ELR (cell line): Measurements from ENCODE around the gene COL23A1.

Experiments used
- DNase-seq: peaks from one replicate; pipeline ENCODE4 v3.0.0-alpha.2; 2015; ENCODE audit warnings: low read depth

Gene COL23A1

GRCh38 chr5:178357678-178358077, 232.5 kb downstream of the COL23A1 start:
- no peak for DNase-seq

DNA sequence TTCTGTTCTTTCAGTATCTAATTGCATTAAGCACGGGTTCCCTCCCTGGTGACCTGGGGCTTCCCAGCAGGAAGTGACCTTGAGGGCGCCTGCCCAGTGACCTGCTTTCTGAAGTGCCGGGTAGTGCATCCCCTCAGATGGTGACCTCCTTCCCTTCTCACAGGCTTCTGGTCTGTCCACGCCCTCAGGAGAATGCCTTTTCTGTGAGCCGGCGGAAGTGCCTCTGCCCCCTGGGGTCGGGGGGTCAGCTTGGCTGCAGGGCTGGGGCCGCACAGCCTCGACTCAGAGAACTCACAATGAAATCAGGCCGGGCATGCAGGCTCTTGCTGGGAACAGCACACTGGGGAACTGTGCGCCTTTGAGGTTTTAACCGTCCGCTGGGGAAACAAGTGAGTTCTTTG, 233.1 kb downstream of the COL23A1 start:
- DNase-seq, result no peak

- DNase-seq, result no peak
These were observed 233.7 kb downstream of the COL23A1 start for GRCh38 chr5:178356431-178356872.

GRCh38 chr5:178355671-178356070, 234.5 kb downstream of the COL23A1 start:
- DNase-seq, result no peak

DNA sequence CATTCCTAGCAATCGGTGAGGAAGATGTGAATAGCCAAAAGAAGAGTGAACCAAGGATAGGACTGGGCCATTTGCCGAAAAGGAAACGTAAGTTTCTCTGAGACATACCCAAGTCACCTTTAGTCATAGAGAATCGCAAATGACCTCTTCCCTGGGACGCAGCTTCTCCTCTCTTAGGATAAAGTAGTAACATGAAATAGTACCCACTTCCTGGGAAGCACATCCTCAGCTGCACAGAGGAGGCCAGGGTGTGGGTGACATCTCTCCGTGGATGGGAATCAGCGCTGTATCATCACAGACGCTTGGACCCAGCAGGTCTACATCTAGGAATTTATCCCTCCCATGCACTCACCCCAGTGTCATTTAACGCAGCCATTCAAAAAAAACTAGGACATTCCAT, 236.7 kb downstream of the COL23A1 start:
- no peak for DNase-seq

- no peak for DNase-seq
These were observed 238.2 kb downstream of the COL23A1 start for GRCh38 chr5:178352035-178352349.

DNA sequence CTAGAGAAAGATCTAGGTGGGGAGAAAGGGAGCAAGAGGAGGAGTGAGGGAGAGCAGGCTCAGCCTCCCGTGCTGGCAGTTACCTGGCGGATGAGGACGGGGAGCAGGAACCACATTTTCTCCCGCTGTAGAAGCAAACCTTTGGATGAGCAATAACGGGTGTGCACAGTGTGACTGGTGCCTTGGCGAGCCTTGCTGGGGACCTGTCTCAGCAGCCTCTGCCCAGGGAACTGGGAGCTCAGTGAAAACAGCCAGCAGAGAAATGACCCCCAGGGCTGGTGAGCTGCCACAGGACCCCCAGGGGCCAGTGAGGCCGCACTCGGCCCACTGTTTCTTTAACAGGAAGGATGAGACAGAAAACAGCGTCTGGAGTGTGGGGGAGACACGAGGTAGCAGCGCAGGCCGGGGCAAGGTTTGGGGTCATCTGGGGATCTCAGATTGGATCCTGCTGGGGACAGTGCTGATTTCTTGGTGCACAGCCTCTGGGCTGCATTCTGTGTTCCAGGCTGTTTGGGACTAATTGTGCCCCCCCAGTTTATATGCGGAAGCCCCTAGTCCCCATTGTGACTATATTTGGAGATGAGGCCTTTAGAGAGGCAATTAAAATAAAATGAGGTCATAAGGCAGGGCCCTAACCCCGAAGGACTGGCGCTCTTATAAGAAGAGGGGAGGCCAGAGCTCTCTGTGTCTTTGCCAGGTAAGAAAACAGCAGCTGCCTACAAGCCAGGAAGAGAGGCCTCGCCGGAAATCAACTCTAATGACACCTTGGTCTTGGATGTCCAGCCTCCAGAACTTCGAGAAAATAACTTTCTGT, 238.8 kb downstream of the COL23A1 start:
- DNase-seq, result no peak

DNA sequence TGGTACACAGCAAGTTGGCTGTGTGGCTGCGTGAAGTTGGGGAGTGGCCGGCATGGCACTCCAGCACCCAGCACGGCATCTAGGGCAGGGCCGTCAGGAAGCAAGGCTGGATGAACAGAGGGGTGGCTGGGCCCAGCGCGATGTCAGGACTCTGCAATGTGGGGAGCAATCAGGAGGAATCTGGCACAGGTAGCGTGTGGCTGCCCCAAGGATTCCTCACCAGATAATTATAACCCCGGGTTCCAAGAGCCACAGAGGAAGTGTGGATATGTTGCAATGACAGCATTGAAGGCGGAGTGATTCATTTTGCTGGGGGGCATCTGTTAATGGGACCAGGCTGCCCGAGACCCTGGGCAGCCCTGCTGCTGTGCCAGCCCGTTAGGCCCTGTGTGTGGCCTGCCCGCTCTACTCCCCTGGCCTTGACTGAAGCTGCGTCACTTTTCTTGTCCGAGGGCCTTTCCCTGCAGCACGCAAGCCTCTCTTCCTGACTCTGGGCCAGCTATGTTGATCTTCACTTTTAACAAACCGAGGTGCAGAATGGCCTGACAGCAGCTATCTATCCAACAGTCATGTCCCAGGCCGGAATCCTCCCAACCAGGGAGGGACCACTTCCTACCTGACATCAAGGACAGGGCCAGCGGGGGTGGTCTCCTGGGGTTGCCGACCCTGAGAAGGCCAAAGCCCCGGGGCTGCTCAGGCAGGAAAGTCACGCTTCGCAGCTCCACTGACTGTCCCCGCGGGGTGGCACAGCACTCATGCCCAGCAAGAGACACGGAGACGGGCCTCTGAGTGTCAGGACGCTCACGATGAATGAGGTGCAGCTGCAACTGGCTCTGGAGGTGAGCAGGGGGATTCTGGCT, 239.6 kb downstream of the COL23A1 start:
- no peak for DNase-seq

DNA sequence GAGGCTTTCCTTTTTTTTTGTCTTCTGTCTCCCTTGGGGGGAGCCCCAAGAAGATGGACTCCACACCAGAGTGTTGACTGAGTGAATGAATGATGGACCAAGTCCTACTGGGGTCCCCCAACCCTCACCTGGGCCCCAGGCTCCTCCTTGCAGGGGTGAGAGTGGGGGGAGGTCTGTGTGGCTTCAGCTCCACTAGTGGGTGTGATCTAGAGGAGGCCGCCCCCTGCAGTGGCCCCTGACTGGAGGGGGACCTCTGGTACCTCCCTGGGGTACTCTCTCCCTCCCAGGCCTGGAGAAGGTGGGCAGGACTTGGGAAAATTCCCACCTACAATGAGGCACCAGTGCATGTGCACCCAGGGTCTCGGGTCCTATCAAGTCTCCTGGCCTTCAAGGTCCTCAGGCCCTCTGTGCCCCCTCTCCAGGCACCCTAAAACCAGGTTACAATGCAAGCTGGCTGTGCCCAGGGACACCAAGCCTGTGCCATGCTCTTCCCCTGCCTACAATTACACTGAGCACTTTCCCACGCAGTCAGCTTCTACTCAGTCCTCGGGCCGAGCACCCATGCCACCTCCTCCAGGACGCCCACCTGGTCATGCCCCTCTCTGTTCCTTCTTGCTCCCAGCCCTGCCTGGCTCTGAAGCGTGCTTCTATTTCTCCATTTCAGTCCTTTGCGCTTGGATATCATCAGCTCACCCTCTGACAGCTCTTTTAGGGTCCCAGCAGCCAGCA, 240.4 kb downstream of the COL23A1 start:
- no peak for DNase-seq

GRCh38 chr5:178349075-178349511, 241.1 kb downstream of the COL23A1 start:
- no peak for DNase-seq

DNA sequence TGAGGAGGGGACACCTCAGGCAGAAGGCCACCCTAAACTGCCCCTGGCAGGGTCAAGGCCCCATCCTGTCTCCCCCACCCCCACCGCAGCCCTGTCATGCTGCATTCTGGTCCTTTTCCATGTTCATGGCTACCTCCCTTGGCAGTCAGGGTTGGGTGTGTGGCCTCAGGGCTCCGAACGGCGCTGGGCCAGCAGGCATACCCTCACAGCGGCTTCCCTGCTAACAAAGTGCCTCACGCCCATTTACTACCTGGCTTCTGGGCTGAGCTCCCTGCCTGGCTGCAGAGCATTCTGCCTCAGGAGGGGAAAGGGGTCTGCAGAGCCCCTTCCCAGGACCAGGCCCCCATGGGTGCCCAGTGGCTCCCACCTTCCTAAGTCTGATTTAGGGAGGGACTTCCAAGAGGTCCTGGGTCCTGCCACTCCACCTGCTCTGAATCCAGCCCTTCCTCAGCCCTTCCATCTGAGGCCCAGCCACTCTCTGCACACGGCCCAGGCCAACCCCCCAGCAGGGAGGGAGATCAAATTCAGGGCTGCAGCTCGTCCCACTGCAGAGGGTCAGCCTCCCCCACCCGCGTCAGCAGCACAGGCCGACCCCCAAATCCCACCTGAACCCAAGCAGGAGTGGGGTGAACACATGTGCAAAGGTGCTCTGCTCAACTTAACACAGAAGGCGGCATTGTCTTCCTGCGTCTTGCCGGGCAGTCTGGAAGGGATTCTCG, 241.7 kb downstream of the COL23A1 start:
- no peak for DNase-seq

DNA sequence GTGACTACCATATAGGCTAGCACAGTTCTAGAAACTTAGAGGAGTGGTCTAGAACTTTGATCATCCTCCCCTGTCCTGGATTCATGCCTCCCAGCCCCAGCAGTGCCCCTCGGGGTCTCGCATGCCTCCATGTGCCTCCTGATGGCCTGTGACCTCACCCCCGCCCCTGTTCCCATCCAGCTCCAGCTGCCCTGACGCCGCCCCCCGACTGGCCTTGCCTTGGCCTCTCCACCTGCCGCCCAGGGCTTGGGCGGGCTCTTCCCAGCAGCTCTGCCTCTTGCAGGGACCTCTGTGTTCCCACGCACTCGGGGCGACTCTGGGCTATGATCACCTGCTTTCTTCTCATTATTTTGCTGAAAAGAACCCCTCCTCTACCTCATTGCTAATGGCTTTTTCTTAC, 242.2 kb downstream of the COL23A1 start:
- DNase-seq, result no peak

DNA sequence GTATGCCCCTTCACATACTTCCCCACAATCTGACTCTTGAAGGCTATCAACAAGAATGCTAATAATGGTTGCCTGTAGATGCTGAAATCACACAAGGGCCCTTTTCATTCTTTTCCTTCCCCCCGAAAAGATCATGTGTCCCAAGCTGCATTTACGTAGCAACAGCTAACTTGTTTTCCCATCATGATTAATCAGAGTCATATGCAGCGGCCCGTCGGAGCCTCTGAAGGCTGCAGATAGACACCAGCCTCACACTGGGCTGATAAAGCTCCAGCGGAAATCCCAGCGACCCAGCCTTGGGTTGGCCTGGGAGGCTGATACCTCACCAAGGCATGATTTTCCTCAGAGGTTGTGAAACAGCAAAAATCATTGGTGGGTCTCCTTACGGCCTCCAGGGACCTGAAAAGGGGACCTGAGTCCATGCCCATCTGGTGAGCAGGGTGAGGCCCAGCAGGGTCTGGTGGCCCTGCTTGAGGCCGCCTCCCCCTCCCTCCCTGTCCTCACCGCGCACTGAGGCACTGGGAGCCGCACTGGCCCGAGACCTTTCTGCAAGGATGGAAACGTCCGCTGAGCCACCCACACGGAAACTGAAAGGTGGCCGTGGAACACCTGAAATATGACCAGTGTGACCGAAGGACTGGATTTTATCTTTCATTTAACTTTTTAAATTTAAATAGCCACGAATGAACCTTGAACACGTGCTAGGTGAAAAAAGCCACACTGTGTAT, 243.4 kb downstream of the COL23A1 start:
- no peak for DNase-seq

DNA sequence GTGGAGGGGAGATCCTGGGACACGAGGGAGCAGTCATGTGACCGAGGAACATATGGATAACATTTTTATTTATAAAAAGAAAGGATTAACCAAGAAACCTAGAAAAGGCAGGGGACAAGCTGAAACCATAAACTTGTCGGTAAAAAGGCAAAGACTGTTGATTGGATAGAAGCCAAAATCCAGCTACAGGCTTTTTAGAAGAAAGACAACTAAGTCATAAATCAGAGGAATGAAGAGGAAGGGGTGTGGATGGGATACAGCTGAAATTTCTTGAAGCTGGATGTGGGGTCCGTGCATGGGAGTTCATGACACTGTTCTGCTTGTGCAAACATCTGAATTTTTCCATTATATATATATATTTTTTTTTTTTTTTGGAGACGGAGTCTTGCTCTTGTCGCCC, 246.9 kb downstream of the COL23A1 start:
- DNase-seq, result no peak

- no peak for DNase-seq
These were observed 248.4 kb downstream of the COL23A1 start for GRCh38 chr5:178341851-178342140.

DNA sequence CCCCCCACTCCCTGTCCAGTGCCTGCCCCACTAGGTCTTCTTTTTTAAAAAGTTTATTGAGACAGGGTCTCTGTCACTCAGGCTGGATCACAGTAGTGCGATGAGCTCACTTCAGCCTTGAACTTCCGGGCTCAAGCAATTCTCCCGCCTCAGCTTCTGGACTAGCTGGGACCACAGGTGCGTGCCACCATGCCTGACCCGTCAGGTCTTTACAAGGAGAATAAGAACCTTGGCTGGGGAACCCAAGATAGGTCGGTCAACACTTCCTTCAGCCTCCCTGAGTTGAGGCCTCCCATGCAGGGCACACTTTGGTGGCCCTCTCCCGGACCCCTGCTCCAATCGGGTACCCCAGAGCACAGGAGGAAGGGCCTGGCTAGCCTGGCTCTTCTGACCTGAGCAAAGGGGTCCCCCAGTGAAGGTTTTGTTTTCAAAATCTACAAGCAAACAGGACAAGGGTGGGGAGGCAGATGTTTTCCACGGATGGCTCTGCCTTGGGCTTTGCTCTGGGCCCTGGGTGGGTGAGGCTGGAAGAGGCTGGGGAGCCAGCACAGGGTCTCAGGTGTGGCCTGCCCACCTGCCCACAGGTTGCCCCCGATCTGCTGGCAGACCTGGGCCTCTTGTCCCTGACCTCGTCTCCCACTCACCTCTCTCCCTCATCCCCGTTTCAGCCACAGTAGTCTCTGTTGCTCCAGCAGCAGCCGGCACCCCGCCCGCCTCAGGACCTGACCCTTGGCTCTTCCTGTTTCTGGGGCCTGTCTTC, 248.9 kb downstream of the COL23A1 start:
- no peak for DNase-seq

DNA sequence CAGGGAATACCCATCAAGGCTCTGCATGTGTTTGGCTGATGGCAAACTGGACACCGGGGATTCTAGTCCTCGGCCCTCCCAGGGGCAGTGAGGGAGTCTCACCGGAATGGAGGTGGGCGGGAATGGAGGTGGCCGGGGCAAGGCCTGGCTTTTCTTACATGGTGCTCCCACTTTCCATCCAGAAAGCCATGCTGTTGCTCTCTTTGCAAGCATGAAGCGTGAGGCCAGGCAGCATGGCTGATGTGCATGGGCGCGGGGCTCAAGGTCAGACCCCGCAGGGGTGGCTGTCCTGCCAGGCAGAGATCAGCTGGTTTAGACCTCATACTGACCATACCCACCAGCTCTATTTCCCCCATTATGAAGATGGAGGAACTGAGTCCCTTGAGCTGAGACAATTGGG, 249.6 kb downstream of the COL23A1 start:
- DNase-seq, result no peak

GRCh38 chr5:178340187-178340586, 250.0 kb downstream of the COL23A1 start:
- DNase-seq, result no peak

DNA sequence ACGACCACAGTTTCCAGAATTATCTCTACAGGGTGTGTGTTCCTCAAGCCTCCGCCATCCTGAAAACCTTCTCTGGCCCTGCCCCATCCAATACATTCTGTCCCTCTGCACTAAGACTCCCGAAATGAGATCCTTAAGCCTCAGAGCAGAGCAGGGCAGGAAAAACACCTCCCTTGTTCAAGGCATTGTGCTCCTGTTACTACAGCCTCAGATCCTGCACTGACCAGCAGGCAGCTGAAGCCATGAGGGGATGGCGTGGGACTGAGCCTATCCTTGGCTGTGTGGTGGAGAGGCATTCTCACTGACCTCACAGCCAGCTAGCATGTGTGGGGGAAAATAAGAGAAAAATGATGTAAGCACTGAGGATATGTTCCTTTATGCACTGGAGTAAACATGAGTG, 250.9 kb downstream of the COL23A1 start:
- no peak for DNase-seq

DNA sequence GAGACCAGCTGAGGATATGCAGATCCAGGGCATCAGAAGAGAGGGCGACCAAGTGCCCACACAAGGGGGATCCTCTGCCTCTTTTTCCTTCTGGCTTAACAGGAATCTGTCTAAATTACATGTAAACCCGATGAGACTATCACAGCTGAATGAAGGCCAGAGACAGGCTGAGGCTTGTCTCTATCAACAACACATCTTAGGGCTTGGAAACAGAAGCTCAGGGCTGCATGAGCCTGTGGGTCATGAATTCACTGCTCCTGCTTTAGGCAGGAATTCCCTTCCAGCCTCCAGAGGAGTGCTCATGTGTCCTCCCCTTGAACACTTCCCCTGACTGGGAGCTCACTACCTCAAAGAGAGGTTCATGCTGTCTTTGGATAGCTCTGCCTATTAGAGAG, 251.4 kb downstream of the COL23A1 start:
- no peak for DNase-seq
